GM18517 (cell line): ENCODE data around the gene NINL.

Source experiments
- ATAC-seq: cut with Tn5 transposase; IDR thresholded peaks from one replicate; pipeline ENCODE4 v1.9.1; 2021; ENCODE audit warnings: mild to moderate bottlenecking, moderate library complexity; ENCODE audit not compliant: unreplicated experiment

The NINL gene

GRCh38 chr20:25422032-25422431 lies 163.3 kb downstream of the NINL start:
- no peak for ATAC-seq

GRCh38 chr20:25421102-25421501 lies 164.2 kb downstream of the NINL start:
- no peak for ATAC-seq

- no peak for ATAC-seq
Observed at GRCh38 chr20:25418776-25419175, 166.6 kb downstream of the NINL start.

GRCh38 chr20:25408890-25409289 lies 176.4 kb downstream of the NINL start:
- no peak for ATAC-seq

- no peak for ATAC-seq
Observed at GRCh38 chr20:25408170-25408547, 177.2 kb downstream of the NINL start.

GRCh38 chr20:25407311-25408169 lies 177.8 kb downstream of the NINL start, which contains the start of gene GINS1:
TSS of gene GINS1 (plus strand) at chr20:25407673. CDS start at chr20:25407821, 148 bp downstream.
- ATAC-seq, result peak; percentile 84
